NCI-H345 (cell line): ENCODE data around the gene NYAP1.
"Not testable (repeated sequence)": the region's sequence is repeated elsewhere in the genome, so short reads cannot be mapped to it uniquely, and the experiment has no call there.

ENCODE experiments used
- DNase-seq: peaks from one replicate; lab custom pipeline; 2025; lab: John Stamatoyannopoulos, UW

Gene NYAP1

GRCh38 chr7:100483090-100483721, 521 bp upstream of the NYAP1 start:
- peak; percentile 72 for DNase-seq

DNA sequence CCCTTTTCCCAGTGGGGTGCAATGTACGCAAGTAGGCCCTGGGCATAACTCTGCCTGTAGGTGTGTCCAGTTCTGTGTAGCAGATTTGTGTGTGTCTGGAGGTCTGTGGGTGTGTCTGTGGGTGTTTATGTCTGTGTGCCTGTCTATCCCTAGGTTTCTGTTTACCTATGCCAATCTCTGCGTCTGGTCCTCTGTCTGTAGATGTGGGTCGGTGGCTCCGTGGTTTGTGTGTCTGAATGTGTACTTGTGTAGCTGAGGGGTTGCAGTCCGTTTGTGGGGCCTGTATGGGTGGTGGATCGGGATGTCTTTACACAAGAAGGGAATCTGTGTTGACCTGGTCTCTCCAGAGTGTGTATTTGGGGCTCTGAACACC, 932 bp downstream of the NYAP1 start:
- no peak for DNase-seq

DNA sequence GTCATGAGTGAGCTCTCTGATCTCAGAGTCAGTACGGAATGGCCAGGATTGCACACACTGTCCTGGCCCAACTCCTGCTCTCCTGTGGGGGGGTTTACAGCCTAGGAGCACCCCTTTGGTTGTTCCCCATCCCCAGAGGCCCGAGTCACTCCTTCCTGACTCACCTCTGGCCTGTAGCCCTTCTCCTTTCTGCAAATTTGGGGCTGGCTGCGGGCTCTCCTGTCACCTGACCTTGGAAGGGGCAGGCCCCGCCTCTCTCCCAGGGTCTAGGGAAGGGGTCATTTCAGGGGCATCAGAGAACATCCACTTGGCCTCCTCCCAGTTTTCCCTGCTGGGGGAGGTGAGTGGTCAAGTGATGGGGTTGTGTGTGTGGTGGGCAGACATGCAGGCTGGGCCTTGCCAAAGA, 1.7 kb downstream of the NYAP1 start:
- no peak for DNase-seq

GRCh38 chr7:100486111-100486636, 2.4 kb downstream of the NYAP1 start:
- no peak for DNase-seq

DNA sequence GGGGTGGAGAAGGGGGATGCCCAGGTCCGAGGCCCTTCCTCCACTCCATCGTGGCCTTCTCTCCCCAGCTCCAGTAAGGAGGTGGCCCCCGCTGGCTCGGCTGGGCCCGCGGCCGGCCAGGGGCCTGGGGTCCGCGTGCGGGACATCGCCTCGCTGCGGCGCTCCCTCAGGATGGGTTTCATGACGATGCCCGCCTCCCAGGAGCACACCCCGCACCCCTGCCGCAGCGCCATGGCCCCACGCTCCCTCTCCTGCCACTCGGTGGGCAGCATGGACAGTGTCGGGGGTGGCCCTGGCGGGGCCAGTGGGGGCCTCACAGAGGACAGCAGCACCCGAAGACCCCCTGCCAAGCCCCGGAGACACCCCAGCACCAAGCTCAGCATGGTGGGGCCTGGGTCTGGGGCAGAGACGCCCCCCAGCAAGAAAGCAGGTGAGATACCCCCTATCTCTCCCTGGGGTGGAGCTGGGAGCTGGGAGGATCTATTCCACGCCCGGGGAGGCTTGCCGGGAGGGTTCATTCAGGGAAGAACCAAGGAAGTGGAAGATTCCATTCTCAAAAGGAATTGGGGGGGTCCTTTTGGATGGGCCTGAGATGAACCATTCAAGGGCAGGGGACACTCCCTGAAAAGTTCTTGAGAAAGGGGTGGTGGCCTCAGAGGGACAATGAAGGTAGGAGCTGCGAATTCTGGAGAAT, 3.2 kb downstream of the NYAP1 start:
- no peak for DNase-seq

DNA sequence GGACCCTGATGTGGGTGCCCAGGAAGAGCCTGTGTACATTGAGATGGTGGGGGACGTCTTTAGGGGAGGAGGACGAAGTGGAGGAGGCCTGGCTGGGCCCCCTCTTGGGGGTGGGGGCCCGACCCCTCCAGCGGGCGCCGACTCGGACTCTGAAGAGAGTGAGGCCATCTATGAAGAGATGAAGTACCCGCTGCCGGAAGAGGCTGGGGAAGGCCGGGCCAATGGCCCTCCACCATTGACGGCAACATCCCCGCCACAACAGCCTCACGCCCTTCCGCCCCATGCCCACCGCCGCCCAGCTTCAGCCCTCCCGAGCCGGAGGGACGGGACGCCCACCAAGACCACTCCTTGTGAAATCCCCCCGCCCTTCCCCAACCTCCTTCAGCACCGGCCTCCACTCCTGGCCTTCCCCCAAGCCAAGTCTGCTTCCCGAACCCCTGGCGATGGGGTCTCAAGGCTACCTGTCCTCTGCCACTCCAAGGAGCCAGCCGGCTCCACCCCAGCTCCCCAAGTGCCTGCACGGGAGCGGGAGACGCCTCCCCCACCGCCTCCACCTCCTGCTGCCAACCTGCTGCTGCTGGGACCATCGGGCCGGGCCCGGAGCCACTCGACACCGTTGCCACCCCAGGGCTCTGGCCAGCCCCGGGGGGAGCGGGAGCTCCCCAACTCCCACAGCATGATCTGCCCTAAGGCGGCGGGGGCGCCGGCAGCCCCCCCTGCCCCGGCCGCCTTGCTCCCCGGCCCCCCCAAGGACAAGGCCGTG, 4.8 kb downstream of the NYAP1 start:
- DNase-seq, result no peak

GRCh38 chr7:100489121-100489520, 5.4 kb downstream of the NYAP1 start:
- no peak for DNase-seq

- peak; percentile 97 for DNase-seq
Observed at GRCh38 chr7:100489824-100490223, 6.1 kb downstream of the NYAP1 start.

GRCh38 chr7:100490483-100491191, 6.9 kb downstream of the NYAP1 start:
- no peak for DNase-seq

DNA sequence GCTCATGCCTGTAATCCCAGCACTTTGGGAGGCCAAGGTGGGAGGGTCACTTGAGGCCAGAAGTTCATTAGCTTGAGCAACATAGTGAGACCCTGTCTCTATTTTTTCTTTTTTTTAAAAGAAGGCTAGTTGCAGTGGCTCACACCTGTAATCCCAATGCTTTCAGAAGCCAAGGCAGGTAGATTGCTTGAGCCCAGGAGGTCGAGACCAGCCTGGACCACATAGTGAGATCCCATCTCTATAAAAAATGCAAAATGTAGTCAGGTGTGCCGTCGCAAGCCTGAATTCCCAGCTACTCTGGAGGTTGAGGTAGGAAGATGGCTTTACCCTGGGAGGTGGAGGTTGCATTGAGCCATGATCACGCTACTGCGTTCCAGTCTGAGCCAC, 7.5 kb downstream of the NYAP1 start:
- no peak for DNase-seq

DNA sequence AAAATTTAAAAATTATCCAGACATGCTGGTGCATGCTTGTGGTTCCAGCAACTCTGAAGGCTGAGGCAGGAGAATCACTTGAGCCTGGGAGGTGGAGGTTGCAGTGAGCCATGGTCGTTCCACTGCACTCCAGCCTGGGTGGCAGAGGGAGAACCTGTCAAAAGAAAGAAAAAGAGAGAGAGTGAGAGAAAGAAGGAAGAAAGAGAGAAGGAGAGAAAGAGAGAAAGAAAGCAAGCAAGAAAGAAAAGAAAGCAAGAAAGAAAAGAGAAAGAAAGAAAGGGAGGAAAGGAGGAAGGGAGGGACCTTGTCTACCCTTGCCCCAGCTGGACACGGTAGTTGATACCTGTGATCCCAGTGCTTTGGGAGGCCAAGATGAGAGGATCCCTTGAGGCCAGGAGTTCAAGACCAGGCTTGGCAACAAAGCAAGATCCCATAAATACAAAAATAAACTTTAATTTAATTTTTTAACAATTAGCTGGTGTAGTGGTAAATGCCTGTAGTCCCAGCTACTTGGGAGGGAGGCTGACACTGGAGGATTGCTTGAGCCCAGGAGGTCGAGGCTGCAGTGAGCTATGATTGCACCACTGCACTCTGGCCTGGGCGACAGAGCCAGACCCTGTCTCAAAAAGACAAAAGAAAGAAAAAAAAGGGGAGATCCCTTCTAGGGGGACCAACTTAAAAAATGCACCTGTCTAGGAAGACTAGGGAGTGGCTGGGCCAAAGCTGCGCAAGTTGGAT, 9.2 kb downstream of the NYAP1 start:
- DNase-seq, result no peak

GRCh38 chr7:100493476-100494264, 9.9 kb downstream of the NYAP1 start:
- DNase-seq, result no peak

DNA sequence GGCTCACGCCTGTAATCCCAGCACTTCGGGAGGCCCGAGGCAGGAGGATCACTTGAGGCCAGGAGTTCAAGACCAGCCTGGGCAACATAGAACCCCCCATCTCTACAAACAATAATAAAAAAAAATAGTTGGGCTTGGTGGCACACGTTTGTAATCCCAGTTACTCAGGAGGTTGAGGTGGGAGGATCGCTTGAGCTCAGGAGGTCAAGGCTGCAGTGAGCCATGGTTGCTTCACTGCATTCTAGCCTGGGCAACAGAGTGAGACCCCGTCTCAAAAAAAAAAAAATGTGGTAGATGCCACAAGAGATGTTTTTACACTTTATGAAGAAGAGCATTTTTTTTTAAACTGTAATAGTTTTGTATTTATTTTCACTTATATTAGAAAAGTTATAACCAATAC, 12.8 kb downstream of the NYAP1 start:
- no peak for DNase-seq

DNA sequence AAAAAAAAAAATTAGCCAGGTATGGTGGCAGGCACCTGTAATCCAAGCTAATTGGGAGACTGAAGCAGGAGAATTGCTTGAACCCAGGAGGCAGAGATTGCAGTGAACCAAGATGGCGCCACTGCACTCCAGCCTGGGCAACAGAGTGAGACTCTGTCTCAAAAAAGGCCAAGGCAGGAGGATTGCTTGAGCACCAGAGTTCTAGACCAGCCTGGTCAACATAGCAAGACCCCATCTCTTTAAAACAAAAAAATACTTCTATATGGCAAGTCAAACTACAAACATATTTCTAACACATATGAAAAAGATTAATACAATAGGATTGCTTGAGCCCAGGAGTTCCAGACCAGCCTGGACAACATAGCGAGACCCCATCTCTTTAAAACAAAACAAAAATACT, 17.0 kb downstream of the NYAP1 start:
- DNase-seq, result not testable (repeated sequence)

DNA sequence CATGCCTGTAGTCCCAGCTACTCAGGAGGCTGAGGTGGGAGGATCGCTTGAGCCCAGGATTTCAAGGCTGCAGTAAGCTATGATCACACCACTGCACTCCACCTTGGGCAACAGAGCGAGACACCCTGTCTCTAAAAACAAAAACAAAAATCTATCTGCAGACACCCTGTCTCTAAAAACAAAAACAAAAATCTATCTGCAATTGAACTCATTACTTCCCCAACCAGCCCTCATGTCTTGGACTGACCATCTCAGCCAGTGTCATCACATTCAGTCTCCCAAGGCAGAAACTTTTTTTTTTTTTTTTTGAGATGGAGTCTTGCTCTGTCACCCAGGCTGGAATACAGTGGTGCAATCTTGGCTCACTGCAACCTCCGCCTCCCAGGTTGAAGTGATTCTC, 20.3 kb downstream of the NYAP1 start:
- DNase-seq, result not testable (repeated sequence)

DNA sequence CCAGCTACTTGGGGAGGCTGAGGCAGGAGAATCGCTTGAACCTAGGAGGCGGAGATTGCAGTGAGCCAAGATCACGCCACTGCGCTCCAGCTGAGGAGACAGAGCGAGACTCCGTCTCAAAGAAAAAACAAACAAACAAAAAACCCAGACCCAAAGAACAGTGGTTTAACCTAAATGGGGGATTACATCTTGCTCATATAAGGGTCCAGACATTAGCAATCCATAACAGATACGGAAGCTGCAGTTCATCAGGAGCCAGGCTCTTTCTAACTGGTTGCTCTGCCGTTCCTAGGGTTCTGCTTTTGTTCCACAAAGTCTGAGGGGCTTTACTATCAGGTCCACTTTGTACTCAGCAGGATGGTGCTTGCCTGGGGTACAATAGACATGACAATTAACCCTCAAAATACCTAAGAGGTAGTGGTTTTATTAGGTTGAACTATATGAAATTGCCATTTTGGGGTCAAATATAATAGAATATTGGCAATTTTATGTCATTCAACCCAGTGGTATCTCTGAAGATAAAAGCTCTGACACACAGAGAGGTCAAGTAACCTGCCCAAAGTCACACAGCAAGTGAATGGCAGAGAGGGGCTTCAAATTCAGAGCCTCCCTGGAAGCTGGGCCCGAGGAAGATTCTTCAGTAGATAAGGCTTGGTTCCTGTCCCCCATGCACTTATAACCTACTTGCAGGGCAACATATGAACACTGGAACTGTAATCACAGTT, 21.3 kb downstream of the NYAP1 start:
- no peak for DNase-seq

DNA sequence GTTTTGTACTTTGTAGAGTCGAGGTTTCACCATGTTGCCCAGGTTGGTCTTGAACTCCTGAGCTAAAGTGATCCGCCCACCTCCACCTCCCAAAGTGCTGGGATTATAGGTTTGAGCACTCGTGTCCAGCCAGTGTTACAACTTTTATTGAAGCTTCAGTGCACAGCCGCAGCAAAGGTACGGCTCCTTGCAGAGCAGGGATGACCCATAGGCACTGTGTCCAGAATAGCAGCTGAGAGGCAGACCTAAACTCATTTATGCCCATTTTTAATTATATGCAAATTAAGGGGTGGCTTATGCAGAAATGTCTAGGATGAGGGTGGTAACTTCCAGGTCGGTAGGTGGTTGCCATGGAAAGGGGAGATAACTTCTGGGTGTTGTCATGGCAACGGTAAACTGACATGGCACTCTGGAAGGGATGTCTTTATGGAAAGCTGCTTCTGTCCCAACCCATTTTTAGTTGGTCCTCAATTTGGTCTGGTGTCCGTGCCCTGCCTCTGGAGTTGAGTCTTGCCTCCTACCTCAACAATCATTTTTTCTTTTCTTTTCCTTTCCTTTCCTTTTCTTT, 22.7 kb downstream of the NYAP1 start:
- DNase-seq, result no peak

GRCh38 chr7:100509231-100509630, 25.5 kb downstream of the NYAP1 start:
- DNase-seq, result peak; percentile 53

GRCh38 chr7:100510437-100511239, 26.9 kb downstream of the NYAP1 start:
- no peak for DNase-seq
